CD4-positive, CD25-positive, alpha-beta regulatory T cell (primary cell): ENCODE results near the gene RGS9. TPM values are rescaled to one million over a fixed set of nuclear protein-coding genes. Genes with fewer than 3 reads are reported as not detected.

Experiments used
- ATAC-seq, 2 donors: fragments of 150-1000 bp; cut with Tn5 transposase; one replicate each; pipeline ENCODE4 v1.10.0; 2021; ENCODE audit warnings: low read depth in 2 of 2, moderate number of reproducible peaks in 2 of 2, moderate library complexity in 1 of 2
- DNase-seq, 3 donors: peaks; one replicate each; pipeline versions ENCODE4 v3.0.0 to v3.0.0-alpha.2; 2012 to 2022; ENCODE audit warnings: mixed read lengths in 1 of 3
- H3K27ac ChIP-seq: one replicate; pipeline ENCODE4 v1.7.0; 2013; ENCODE audit warnings: mild to moderate bottlenecking, low read length; ENCODE audit not compliant: insufficient read depth, poor library complexity, severe bottlenecking
- H3K27me3 ChIP-seq: one replicate; pipeline ENCODE4 v1.7.0; 2013; ENCODE audit warnings: low read length; ENCODE audit not compliant: control insufficient read depth, insufficient read depth
- H3K36me3 ChIP-seq: one replicate; pipeline ENCODE4 v1.7.0; 2013; ENCODE audit warnings: mild to moderate bottlenecking, low read length, moderate library complexity; ENCODE audit not compliant: control insufficient read depth, insufficient read depth
- H3K4me1 ChIP-seq: 2 replicates; pipeline ENCODE4 v1.7.0; 2013; ENCODE audit warnings: mild to moderate bottlenecking, low read length; ENCODE audit not compliant: insufficient read depth, control insufficient read depth, poor library complexity, severe bottlenecking
- H3K4me3 ChIP-seq: one replicate; pipeline ENCODE4 v1.7.0; 2013; ENCODE audit warnings: low read depth, mild to moderate bottlenecking, low read length, moderate library complexity
- H3K9me3 ChIP-seq, 2 experiments: 1 replicate in 1 of 2; 2 replicates in 1 of 2; pipeline ENCODE4 v1.7.0; 2013; ENCODE audit warnings: low read length in 2 of 2, mild to moderate bottlenecking in 1 of 2, moderate library complexity in 1 of 2; ENCODE audit not compliant: control insufficient read depth in 2 of 2
- H3K27ac Mint-ChIP-seq, 3 donors: one replicate each; pipeline ENCODE4 v1.8.0; 2020 to 2022; ENCODE audit warnings: mild to moderate bottlenecking in 3 of 3, mixed read lengths in 3 of 3, moderate library complexity in 2 of 3
- H3K27me3 Mint-ChIP-seq: one replicate; pipeline ENCODE4 v1.8.0; 2022; ENCODE audit warnings: mild to moderate bottlenecking, mixed read lengths
- H3K36me3 Mint-ChIP-seq: one replicate; pipeline ENCODE4 v1.8.0; 2020; ENCODE audit warnings: mixed read lengths
- H3K4me1 Mint-ChIP-seq, 4 donors: one replicate each; pipeline ENCODE4 v1.8.0; 2020 to 2022; ENCODE audit warnings: mixed read lengths in 4 of 4, mild to moderate bottlenecking in 1 of 4
- H3K4me3 Mint-ChIP-seq, 4 donors: one replicate each; pipeline ENCODE4 v1.8.0; 2020 to 2022; ENCODE audit warnings: mild to moderate bottlenecking in 4 of 4, mixed read lengths in 4 of 4, moderate library complexity in 3 of 4
- H3K9me3 Mint-ChIP-seq, 7 donors: one replicate each; pipeline ENCODE4 v1.8.0; 2020 to 2022; ENCODE audit warnings: mixed read lengths in 7 of 7, mild to moderate bottlenecking in 3 of 7, moderate library complexity in 2 of 7
- polyA plus RNA-seq, 4 donors: library from polyadenylated mRNA; unstranded; fragments of 300-500 nt; fragmentation: Illumina TruSeq; gene quantifications; one replicate each; pipeline ENCODE4 v1.2.3, GENCODE V29; 2021
- total RNA-seq: library from RNA; stranded (reverse); gene quantifications from one replicate; pipeline ENCODE4 v1.2.3, GENCODE V29; 2022

The RGS9 gene
- total and polyA plus RNA-seq, 5 donors from 2014 or later = 0.19 to 1.7 (median 0.60) TPM

GRCh38 chr17:65270499-65271253 lies 133.5 kb downstream of the RGS9 start:
- no peak overlapping the region for H3K27ac Mint-ChIP-seq
- no peaks in the 10 kb centered on the region for H3K36me3 Mint-ChIP-seq
- no peak overlapping the region for H3K4me3 Mint-ChIP-seq
- H3K27me3 ChIP-seq = no peaks in the 10 kb centered on the region
- H3K4me3 ChIP-seq = no peak overlapping the region
- H3K4me1 ChIP-seq = no peaks in the 10 kb centered on the region
- H3K27ac ChIP-seq = no peak overlapping the region
- no peak for DNase-seq
- peaks cover 0 to 7% (median 6%) of the 10 kb centered on the region in 7 donors for H3K9me3 Mint-ChIP-seq
- H3K9me3 ChIP-seq = no peaks in the 10 kb centered on the region
- H3K36me3 ChIP-seq = no peaks in the 10 kb centered on the region
- peaks cover 5% of the 10 kb centered on the region for H3K27me3 Mint-ChIP-seq
- no peaks in the 10 kb centered on the region for H3K4me1 Mint-ChIP-seq
- no peak for ATAC-seq

GRCh38 chr17:65271296-65271695 lies 134.1 kb downstream of the RGS9 start:
- Mint-ChIP-seq H3K27me3 (peaks cover 6% of the 10 kb centered on the region), H3K4me3 (no peak overlapping the region), H3K4me1 (no peaks in the 10 kb centered on the region), H3K27ac (no peak overlapping the region), H3K9me3 (peaks cover 0 to 7% (median 6%) of the 10 kb centered on the region in 7 donors), H3K36me3 (no peaks in the 10 kb centered on the region)
- no peaks in the 10 kb centered on the region for H3K4me1 ChIP-seq
- no peak overlapping the region for H3K4me3 ChIP-seq
- H3K27ac ChIP-seq = no peak overlapping the region
- no peak for ATAC-seq
- no peaks in the 10 kb centered on the region for H3K9me3 ChIP-seq
- H3K36me3 ChIP-seq = no peaks in the 10 kb centered on the region
- no peaks in the 10 kb centered on the region for H3K27me3 ChIP-seq
- DNase-seq = no peak

Other genes starting within 250 kb of the RGS9 start
- gene LRRC37A3, start 217.9 kb upstream of the RGS9 start, total RNA-seq = 82.8 TPM
- 1 to 10 TPM in 3 of 4 donors, under 1 TPM in 1; 0.66 to 1.5 (median 1.2) TPM for gene LRRC37A3, start 217.9 kb upstream of the RGS9 start, polyA plus RNA-seq
- gene GNA13, start 80.6 kb upstream of the RGS9 start, total RNA-seq = 127 TPM
- gene GNA13, start 80.6 kb upstream of the RGS9 start, polyA plus RNA-seq = 10 to 100 TPM; 51.4 to 58.0 (median 53.3) TPM